HG03064 (cell line): ENCODE data around the gene ZNF768.
A peak's percentile ranks its signal among the peaks of the same experiment; 100 is the strongest.
"Not testable (repeated sequence)": the region's sequence is repeated elsewhere in the genome, so short reads cannot be mapped to it uniquely, and the experiment has no call there.

Experiments used
- ATAC-seq: cut with Tn5 transposase; IDR thresholded peaks from one replicate; pipeline ENCODE4 v1.9.1; 2021; ENCODE audit warnings: low read depth; ENCODE audit not compliant: unreplicated experiment

Gene ZNF768

DNA sequence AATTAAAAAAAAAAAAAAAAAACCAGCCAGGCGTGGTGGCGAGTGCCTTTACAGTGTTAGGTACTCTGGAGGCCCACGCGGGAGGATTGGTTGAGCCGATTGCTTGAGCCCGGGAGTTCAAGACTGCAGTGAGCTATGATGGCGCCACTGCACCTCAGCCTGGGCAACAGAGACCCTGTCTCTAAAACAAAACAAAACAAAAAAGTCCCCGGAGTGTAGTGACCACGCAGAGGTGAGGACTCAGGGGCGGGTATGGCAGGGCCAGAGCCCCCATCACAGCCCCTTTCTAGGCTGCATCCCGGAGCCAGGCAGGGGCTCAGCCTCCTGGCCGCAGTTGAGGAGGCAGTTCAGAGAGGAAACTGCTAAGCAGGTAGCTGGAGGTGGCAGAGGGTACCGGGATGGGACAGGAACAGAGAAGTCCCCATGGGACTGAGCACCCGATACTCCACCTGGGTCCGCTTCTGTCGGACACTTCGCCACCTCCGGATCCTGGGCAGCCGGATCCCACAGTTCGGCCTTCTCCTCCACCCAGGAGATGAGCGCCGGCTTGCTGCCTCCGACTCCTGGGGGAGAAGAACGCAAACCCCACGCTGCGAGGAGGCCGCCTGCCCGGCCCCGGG is 7.5 kb upstream of the ZNF768 start:
- no peak for ATAC-seq

DNA sequence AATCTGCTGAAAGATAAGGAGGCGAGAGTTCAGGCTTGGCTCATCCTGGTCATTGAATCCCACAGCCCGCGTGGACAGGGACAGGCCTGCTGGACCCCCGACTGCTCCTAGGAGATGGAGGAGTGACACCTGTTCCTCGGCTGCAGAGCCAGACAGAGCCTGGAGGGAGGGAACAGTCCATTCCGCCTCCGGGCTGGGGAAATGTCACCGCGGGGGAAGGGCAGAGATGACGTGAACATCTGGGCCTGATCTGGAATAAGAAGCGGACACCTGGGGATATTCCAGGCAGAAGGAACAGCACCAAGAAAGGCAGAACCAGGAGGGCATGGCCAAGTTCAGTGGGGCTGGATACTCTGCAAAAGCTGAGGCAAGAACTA is 6.8 kb upstream of the ZNF768 start:
- no peak for ATAC-seq

DNA sequence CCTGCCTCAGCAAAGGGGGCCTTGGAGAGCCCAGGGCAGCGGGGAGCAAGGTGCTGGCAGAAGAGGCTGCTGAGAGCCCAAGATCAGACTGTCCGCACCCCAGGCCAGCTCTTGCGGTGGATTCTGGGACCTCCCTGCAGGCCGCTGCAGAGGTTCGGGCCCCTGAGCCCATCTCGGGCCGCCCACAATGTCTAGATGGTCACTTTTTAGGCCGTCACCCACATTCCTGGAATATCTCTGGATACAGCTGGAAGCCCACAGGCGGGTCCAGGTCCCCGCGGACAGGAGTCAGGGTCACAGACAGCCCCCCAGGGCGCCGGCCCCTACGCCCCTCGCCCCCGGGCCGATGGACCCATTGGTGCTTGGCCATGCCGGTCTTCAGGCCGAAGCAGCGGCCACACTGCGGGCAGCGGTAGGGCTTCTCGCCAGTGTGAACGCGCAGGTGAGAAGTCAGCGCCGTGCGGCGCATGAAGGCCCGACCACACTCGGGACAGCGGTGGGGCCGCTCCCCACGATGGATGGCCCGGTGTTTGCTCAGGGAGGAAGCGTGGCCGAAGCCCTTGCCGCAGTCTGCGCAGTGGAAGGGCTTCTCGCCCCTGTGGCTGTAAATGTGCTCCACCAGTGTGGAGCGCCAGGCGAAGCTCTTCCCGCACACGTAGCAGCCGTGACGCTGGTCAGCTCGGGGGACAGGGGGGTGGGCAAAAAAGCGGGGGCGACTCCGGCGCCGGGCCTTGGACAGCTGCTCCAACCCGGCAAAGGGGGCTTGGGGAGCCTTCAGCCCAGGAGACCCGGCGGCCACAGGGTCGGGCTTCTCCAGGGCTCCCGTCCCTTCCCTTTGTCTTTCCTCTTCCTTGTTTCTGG is 6.1 kb upstream of the ZNF768 start:
- ATAC-seq: no peak

DNA sequence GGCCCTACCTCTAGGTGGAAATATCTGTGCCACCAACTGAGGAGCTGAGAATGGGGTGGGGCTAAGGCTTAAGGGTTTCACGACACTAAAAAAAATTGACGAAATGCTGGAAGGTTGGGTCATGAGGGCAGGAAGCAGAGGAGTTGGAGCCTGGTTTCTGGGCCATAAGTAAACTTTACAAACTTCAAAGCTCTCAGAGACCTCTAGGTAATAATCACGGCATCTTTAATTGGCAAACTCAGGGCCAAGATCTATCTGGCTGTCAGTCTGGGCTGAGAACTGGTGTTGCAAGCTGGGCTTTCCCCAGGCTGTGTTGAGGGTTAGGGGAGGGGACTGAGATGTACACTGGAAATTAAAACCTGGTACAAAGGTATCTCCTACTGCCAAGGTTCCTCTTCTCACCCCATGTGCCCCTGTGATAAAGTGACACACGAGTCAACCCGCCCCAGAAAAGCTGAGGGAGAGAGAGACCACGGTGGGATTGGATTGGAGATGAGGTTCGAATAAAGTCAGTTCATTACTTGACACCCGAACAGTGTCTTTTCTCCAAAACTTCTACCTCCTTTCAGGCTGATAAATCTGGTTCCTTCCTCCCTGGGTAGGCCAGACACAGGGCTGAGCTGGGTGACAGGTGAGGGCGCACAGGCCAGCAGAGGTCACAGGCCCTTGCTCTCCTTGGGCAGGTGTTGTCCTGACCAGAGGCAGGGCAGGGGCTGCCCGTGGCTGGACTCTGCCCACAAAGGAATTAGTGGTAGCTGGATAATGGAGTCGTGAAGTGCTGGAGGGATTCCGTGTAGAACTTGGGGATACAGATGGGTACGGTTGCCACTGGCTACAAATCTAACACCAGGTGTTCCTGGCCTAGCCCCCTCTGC is 4.0 kb upstream of the ZNF768 start:
- no peak for ATAC-seq

DNA sequence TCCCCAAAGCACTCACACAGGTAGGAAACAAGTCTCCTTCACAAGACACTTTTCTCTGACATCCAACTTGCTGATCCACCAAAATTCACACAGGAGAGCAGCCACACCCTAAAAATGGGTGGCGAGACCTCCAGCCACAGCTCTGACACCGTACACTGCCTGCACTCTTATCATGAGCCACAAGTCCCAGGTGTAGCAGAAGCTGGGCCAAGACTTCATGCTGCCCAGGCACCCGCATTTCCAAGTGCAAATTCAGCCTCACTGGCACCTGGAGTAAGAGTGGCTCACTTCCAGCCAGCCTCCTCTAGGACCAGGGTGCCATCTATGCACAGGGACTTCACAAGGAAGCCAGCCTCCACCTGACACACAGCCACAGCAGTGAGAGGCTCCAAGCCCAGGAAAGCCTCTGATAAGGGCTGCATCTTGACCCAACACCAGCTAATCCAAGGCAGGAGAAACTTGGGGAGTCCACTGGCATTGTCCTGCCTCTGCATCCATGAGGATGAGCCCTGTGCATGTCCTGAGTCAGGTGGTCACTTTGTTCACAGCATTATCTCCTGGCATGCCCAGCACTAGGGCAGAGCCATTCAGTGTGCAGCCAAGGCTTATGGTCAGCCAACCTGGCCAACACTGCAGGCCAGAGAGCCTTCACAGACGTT is 2.6 kb upstream of the ZNF768 start:
- ATAC-seq: no peak

DNA sequence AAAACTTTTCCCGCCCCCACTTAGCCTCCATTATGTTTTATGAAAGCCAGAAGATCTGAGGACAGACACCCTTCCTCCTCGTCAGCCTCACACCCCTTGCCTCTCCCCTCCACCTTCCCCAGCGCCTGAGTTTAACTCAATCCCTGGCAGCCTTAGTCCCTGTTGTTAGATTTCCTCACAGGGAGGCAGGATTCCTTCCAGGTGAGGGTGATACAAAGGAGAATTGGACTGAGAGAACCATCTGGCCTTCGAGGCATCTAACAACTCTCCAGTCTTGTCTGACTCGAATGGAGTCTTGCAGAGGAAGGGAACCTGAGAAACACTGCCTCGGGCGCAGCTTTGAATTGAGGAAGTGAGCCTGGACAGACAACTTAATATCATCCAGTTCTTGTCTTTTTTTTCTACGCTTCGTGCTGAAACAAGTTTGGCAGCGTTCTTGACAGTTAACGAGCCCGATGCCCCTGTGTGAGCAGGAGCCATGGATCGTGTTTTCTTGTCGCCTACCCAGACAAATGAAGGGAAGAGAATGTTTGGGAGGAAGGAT is 1.3 kb upstream of the ZNF768 start:
- ATAC-seq: no peak

DNA sequence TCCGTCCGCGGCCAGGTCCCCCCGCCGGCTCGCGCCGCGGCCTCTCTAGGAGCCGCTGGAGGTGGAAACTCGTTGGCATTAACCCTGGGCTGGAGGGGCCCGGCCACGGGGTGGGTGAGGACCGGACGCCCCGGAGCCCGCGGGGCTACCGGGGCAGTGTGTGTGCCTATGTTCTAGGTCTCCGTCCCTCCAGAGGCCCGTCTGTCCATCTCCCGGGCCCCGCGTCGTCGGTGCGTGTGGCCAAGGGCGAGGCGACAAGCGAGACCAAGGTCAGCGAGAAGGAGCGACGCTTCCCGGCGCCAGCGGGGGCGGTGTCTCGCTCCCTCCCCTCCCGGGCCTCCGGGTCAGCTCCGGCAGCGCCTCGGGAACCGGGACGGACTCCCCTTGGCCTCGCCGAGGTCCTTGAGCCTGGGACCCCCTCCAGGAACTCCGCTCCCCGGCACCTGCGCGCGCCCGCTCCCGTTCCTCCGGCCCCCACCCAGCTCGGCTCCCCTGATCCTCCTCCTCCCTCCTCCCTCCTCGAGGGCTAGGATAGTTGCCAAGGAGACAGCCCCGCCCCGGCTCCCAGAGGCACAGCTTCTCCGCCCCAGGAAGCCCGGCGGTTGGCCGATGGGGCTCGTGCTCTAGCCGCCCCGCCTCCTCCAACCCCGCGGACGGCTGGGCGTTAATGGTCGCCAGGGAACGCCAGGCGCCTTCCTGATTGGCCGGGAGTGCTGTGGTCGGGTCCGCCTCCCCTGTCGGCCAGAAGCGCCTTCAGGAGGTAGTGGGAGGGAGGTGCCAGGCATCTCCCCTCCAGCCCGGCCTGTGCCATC is 663 bp upstream of the ZNF768 start:
- peak; percentile 60 for ATAC-seq

DNA sequence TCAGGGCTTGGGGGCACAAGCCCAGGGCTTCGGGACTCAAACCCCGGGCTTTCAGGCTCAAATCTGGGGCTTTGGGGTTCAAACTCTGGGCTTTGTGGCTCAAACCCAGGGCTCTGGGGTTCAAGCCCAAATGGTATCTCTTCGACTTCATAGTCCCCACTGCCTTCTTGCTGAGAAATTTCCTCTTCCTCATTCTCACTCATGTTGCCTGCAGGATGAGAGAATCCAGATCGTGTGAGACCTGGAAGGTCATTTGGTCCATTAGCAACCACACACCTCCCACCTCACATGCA is 576 bp downstream of the ZNF768 start:
- no peak for ATAC-seq

DNA sequence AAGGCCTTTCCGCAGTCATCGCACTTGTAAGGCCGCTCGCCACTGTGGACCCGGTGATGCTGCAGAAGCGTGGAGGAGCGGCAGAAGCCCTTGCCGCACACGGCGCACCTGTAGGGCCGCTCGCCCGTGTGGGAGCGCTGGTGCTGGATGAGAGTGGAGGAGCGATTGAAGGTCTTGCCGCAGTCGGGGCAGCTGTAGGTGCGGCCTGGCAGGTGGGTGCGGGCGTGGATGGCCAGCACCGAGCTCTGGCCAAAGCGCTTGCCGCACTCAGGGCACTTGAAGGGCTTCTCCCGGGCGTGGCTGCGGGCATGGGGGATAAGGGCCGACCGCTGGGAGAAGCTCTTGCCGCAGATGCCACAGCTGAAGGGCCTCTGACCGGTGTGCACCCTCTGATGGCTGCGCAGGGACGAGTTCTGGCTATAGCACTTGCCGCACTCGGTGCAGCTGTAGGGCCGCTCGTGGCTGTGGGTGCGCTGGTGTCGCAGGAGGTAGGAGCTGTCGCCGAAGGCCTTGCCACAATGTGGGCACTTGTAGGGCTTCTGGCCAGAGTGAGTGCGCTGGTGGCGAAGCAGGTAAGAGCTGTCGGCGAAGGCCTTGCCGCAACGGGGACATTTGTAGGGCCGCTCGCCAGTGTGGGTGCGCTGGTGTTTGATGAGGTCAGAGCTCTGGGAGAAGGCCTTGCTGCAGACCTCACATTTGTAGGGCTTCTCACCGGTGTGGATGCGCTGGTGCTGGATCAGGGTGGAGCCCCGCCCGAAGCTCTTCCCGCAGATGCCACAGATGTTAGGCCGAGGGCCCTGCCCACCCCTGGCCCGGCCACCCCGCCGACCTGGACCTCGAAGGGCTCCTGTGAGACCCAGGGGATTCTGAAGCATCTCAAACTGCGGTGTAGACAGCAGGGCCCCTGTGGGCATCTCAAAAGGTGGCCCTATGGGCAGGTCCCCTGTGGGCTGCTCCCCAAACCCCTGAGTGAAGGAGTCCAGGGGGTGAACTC is 1.5 kb downstream of the ZNF768 start:
- no peak for ATAC-seq

DNA sequence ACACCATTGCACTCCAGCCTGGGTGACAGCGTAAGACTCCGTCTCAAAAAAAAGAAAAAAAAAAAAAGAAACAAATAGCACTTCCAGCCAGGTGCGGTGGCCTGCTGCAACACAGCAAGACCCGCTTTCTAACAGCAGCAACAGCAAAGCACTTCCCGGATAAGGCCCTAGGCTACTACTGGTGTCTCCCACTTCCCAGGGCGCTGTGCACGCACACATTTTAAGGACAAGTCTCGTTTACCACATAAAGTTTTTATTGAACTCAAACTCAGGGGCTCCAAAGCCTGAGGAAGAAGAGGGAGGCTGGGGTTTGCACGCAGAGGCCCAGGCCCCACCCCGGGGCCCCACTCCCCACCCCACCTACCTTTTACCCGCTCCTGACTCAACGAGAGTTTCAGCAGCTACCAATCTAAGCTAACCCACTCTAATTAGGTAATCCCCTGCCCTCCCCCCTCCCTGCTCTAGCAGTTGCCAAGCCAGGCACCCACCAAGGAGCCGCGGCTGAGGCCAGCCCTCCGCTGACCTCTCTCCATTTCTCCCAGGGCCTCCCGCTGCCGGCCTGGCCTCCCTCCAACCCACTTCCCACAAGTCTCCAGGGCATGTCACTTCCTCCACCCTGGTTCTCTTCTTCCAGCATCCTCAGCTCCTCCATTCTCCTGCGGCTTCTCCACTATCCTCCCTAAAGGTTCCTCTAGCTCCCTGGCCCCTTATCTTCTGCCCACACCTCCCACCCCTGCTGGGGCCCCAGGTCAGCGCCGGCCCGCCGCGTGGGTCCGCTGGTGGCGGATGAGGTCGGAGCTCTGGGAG is 2.4 kb downstream of the ZNF768 start:
- ATAC-seq: no peak

DNA sequence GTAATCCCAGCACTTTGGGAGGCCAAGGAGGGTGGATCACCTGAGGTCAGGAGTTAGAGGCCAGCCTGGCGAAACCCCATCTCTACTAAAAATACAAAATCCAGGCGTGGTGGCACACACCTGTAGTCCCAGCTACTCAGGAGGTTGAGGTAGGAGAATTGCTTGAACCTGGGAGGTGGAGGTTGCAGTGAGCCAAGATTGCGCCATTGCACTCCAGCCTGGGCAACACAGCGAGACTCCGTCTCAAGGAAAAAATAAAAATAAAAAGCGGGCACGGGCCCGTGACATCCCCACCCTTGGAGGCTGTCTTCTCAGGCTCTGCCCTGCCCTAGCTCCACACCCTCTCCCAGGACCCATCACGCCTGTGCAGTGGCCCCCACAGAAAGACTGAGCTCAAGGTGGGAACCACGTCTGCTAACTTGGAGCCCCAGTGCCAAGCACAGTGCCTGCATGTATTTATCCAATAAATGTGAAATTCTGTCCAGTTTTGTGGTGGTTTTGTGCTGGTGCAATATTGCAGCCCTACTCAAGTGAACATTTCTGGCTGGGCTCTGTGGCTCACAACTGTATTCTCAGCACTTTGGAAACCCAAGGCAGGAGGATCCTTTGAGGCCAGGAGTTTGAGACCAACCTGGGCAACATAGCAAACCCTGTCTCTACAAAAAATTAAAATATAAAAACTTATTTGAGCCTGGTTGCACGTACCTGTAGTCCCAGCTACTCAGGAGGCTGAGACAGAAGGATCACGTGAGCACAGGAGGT is 3.5 kb downstream of the ZNF768 start:
- ATAC-seq: not testable (repeated sequence)

DNA sequence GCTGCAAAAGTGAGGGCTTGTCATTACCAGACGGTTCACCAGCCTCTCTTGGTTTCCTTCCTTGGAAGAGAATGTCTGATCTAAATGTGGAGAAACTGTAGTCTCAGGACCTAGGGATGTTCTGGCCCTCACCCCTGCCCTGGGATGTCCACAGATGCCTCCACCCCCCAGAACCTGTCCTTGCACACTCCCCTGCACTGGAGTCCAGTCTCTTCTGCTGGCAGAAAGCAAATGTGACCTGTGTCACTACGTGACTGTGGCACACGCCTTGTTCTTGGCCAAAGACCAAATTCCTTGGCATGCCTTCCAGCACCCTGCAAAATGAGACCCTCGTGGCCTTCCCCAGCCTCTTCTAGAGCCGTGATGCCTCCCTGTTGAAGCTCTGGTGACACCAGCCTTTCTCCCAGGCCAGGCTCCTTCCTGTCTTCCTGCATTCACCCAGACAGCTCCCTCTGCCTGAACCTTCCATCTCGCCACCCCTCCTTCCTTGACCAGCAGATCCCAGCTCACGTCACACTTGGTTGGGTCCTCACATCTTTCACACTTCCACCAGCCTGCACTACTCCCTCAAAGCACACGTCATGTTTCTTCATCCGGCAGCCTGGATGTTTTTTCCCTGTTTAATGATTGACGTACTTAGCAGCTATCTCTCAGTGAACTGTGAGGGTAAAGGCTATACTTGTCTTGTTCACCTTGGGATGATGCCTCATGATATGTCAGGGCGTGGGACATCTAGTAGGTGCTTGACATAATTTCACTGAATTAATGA is 4.3 kb downstream of the ZNF768 start:
- ATAC-seq: no peak

DNA sequence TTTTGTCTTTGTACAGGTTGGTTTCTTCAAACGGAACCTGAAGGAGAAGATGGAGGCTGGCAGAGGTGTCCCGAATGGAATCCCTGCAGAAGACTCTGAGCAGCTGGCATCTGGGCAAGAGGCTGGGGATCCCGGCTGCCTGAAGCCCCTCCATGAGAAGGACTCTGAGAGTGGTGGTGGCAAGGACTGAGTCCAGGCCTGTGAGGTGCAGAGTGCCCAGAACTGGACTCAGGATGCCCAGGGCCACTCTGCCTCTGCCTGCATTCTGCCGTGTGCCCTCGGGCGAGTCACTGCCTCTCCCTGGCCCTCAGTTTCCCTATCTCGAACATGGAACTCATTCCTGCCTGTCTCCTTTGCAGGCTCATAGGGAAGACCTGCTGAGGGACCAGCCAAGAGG is 4.9 kb downstream of the ZNF768 start:
- ATAC-seq: no peak

DNA sequence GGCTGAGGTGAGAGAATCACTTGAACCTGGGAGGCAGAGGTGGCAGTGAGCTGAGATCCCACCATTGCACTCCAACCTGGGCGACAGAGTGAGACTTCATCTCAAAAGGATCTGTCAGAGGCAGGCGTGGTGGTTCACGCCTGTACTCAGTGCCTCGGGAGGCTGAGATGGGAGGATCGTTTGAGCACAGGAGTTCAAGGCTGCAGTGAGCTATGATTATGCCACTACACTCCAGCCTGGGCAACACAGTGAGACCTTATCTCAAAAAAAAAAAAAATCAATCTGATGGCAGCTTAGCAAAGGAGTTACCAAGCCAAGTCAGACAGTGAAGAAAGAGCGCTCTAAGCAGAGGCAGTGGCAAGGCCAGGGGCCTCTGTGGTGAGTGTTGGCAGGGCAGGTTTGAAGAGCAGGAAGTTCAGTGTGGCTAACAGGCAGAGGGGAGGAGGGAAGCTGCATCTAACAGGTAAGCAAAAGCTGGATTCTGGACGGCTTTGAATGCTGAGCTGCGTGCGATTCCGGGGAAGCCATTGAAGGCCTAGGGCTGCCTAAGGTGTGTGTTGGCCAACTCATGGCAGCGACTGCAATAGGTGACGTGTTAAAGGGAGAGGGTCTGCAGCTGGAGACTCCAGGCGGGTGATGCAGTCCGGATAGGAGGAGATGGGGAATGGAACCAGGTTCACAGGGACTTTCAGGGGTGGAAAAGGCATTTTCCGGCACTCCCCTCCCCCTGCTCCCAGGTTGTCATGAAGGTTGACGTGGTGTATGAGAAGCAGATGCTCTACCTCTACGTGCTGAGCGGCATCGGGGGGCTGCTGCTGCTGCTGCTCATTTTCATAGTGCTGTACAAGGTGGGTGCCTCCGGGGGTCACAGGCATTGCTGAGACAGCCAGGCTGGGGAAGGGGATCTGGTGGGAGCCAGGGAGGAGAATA is 7.0 kb downstream of the ZNF768 start:
- no peak for ATAC-seq

DNA sequence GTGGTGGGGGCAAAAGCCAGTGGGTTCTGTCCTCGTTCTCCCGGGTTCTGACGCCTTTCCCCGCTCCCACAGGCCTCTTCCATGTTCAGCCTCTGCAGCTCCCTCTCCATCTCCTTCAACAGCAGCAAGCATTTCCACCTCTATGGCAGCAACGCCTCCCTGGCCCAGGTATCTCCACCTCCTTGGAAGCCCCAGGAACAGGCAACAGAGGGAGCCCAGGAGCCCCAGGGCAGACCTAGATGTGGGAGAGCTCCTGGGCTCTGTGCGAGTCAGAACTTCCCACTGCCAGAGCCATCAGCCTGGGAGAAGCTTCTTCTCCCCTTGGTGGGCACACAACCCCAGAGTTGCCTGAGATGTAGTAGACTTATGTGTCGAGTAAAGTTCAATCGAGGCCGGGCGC is 7.8 kb downstream of the ZNF768 start:
- no peak for ATAC-seq
